GM18858 (cell line): ENCODE results near the gene RALGPS1.
"Not testable (repeated sequence)": the region's sequence is repeated elsewhere in the genome, so short reads cannot be mapped to it uniquely, and the experiment has no call there.

Experiments used
- ATAC-seq: cut with Tn5 transposase; IDR thresholded peaks from one replicate; pipeline ENCODE4 v1.9.1; 2021; ENCODE audit not compliant: unreplicated experiment

The RALGPS1 gene

GRCh38 chr9:127167560-127168326, 253.2 kb downstream of the RALGPS1 start:
- ATAC-seq: no peak

DNA sequence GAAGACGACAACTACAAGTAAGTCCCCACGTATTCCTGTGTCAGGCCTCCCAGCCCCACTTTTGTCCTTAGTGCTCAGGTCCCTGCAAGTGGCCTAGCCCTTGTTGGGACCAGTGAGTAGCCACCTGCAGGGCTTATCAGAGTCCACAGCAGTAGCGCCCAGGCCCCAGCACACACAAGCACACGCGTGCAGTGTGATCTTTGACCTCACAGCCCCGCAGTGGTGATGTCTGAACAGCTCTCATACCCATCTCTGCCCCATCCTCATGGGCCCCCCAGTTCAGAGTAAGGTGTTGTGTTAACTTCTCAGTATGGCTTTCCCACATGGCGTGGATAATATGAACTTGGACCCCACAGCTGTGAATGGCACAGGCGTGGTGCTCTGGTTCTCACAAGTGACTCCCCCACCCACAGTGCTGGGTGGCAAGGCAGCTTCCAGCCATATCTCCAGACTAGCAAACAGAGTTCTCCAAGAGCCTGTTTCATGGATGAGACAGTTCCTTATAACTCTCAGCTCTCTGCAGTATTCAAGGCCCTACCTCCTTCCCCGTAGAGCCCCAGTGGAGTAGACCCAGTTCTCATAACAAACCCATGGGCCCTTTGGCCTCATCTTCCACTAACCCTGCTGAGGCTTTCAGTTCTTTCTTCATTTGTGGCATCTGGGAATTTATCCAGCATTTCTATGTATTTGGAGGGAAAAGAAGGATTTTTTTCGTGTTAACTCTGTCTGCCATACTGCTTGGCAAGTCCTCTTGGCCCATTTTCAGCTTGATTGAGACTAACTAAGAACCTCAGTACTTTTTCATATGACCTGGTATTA, 254.4 kb downstream of the RALGPS1 start:
- ATAC-seq: no peak

- no peak for ATAC-seq
Observed at GRCh38 chr9:127169575-127169883, 254.9 kb downstream of the RALGPS1 start.

GRCh38 chr9:127170103-127170502, 255.5 kb downstream of the RALGPS1 start:
- no peak for ATAC-seq

- ATAC-seq: no peak
Observed at GRCh38 chr9:127170652-127171051, 256.1 kb downstream of the RALGPS1 start.

GRCh38 chr9:127171348-127171747, 256.8 kb downstream of the RALGPS1 start:
- ATAC-seq: not testable (repeated sequence)

DNA sequence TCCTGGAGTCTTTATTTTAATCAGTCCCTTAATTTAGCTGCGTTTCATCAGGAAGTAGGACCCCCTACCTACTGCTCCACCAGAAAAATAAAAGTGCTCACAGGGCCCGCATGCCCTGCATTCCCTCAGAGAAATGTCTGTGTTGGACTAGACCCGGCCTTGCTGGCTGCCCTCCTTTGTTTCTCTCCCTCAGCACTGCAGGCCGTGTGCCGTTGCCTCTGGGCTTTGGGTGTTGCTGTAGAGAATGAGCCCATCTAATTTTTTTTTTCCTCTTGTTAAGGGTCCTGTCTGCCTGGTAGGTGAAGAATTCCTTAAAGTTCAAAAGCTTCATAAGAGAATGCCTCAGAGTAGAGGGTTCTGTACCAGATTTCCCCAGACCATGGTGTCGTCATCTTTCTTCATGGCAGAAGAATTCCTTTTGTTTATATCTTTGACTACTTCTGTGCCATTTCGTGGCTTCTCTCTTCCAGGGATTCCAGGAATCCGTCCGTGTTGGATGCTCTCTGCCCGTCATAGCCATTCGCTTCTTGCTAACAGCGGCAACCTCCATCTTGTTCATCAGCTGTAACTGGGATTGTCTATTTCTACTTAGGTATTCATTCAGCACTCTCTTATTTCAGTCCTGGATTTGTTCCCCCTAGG, 257.6 kb downstream of the RALGPS1 start:
- no peak for ATAC-seq

- ATAC-seq: no peak
Observed at GRCh38 chr9:127173063-127173462, 258.5 kb downstream of the RALGPS1 start.

- no peak for ATAC-seq
Observed at GRCh38 chr9:127174386-127175318, 260.1 kb downstream of the RALGPS1 start.

DNA sequence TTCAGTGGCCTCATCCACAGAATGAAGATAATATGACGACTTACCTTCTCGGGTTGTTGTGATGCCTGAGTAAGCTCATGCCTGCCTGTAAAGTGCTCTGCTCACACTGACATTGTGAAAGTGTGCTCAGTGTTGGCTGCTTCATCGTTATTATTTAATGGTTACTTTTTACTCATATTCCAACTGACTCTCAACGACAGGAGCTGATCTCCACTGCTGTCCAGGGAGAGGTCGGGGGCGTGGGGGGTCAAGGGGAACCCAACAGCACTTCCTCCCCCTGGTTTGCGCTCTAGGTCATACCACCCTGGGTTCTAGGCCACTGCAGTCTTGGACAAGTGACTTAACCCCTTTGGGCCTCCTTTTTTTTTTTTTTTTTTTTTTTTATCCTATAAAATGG, 260.7 kb downstream of the RALGPS1 start:
- no peak for ATAC-seq

GRCh38 chr9:127175764-127176163, 261.2 kb downstream of the RALGPS1 start:
- no peak for ATAC-seq

DNA sequence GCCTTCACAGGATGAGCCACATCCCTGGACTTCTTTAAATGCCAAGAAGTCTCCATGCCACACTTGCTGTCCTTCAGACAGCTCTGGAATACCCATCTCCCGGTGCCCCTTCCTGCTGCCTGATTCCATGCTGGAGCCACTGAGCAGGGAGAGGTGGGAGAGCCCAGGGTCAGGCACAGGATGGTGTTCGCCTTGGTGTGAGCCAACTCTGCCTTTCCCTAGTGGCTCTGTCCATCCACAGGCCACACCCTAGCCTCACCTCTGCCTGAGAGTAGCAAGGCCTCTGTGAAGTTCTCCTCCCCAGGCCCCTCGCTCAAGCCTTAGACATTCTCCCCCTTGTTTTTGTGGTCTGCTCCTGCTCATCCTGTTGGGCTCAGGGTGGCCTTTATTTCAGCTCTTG, 262.0 kb downstream of the RALGPS1 start:
- ATAC-seq: no peak

DNA sequence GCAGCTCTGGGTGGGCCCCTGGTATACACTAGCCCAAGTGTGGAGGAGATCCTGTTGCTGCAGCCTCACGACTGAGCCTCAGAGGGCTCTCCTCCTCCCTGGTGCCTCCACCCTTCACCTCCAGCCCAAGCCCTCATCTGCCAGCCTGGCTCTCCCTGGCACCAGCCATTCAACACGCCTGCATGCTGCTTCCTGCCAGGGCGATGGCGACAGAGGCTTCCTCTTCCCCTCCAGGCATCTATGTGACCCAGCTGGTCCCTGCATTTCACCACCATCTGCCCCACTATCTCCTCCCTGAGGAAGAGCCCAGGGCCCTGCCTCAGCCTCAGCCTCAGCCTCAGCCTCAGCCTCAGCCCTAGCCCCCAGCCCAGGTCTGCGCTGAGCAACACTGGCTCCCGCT, 262.6 kb downstream of the RALGPS1 start:
- no peak for ATAC-seq

DNA sequence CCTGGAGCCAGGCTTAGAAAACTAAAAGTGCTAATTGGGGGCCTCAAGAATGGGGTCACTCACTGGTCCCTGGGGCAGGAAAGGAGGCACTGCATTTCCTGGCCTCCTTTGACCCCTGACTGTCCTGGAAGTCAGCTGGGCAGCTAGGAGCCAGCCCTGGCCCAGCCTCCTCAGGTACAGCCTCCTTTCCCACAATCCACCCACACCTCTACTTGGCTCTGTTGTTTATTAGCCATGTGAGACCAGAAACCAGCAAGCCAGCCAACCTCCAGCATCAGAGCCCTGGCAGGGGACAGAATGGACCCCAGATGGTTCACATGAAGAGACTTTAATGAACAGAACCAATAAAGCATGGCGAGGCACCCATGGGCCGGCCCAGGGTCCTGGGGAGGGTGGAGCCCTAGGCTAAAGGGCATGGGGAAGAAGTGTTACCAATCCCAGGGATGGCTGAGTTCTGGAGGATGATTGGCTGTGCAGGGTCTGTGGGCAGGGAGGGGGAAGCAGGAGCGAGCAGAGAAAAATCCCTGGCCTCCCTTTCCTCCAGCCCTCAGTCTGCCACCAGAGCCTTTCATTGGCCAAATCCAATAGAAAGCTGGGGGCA, 263.2 kb downstream of the RALGPS1 start:
- no peak for ATAC-seq

- no peak for ATAC-seq
Observed at GRCh38 chr9:127178686-127179632, 264.4 kb downstream of the RALGPS1 start.

- ATAC-seq: no peak
Observed at GRCh38 chr9:127179633-127180441, 265.3 kb downstream of the RALGPS1 start.

DNA sequence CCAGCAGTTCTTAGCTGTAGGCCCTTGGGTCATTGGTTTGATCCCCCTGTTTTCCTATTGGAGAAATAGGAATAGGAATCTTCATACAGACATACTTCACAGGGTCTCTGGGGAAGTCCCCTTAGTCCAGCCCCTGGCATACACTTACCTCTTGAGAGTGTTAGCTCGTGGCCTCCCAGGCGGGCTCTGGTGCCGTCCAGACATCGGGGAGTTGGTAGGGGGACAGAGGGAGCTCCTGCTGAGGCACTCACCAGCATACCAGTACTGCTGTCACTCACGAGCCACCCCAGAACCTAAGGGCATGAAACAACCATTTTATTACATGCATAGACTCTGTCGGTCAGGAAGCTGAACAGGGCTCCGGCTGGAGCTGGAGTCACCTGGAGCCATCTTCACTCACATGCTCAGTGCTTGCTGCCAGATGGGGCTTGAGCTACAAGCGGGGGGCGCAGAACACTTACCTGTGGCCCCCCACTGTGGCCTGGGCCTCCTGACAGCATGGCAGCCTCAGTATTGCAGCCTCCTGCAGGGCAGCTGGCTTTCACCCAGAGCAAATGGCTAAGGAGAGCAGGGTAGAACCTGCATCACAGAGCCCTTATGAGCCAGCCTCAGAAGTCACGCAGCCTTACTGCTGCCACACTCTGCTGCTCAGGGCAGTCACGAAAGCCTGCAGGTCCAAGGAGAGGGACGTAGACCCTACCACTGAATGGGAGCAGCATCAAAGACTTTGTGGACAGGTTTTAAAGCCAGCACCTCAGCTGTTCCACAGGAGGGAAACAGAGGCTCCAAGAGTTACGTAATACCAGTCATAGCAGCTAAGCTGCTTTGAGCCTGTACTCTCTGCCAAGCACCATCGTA, 266.1 kb downstream of the RALGPS1 start:
- no peak for ATAC-seq

GRCh38 chr9:127181315-127181580, 266.7 kb downstream of the RALGPS1 start:
- no peak for ATAC-seq
